Upper lobe of left lung (tissue), 4 donors: ENCODE measurements around the gene ZKSCAN8.

Experiments used
- CTCF ChIP-seq, 6 experiments: fragments of 450-650 bp in 4 of 6; fragments of 200-600 bp in 2 of 6; sonication (generic) in 2 of 6; IDR thresholded peaks; one replicate each; pipeline ENCODE4 v1.5.1; 2016 to 2019; ENCODE audit warnings: antibody characterized with exemption in 6 of 6
- EP300 ChIP-seq, 4 donors: sonication (generic); formaldehyde crosslinking; IDR thresholded peaks; one replicate each; pipeline ENCODE4 v1.5.1; 2017; ENCODE audit warnings: antibody characterized with exemption in 4 of 4, control low read depth in 2 of 4
- POLR2A ChIP-seq, 4 donors: fragments of 450-650 bp; IDR thresholded peaks; one replicate each; pipeline ENCODE4 v1.5.1; 2016 to 2017; ENCODE audit warnings: antibody characterized with exemption in 4 of 4, mild to moderate bottlenecking in 2 of 4
- POLR2AphosphoS5 ChIP-seq, 2 donors: sonication (generic); formaldehyde crosslinking; IDR thresholded peaks; one replicate each; pipeline ENCODE4 v1.5.1; 2017; ENCODE audit warnings: antibody characterized with exemption in 2 of 2

DNA sequence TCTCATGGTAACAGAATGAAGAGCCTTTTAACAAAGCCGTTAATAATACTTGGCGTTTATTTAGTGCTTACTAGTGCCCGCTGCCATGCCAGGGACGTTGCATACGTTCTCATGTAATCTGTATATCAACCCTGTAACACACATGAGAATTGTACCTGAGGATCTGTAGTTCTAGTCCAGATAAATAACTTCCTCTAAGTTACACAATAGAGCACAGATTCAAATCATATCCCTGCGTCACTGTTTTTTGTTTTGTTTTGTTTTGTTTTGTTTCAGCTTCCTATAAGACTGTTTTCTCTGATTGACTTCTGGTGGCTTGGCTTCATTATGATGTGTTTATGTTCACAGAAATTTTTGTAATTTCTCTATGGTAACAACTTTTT is 16.7 kb upstream of the ZKSCAN8 start:
- TF ChIP-seq EP300 (IDR thresholded peaks at IDR 0.05) (no peak), CTCF (IDR thresholded peaks at IDR 0.05) (no peak), POLR2AphosphoS5 (IDR thresholded peaks at IDR 0.05) (no peak), POLR2A (IDR thresholded peaks at IDR 0.05) (no peak)
